Measurements from ENCODE around the gene SSBP4. TPM values are rescaled to one million over a fixed set of nuclear protein-coding genes. Genes with fewer than 3 reads are reported as not detected.
"Not testable (repeated sequence)": the region's sequence is repeated elsewhere in the genome, so short reads cannot be mapped to it uniquely, and the experiment has no call there.

SSBP4 gene
- total and polyA plus RNA-seq, 2 donors (not counting 1 experiment from before 2014, with no cell fraction given): 12.8 to 58.6 TPM

DNA sequence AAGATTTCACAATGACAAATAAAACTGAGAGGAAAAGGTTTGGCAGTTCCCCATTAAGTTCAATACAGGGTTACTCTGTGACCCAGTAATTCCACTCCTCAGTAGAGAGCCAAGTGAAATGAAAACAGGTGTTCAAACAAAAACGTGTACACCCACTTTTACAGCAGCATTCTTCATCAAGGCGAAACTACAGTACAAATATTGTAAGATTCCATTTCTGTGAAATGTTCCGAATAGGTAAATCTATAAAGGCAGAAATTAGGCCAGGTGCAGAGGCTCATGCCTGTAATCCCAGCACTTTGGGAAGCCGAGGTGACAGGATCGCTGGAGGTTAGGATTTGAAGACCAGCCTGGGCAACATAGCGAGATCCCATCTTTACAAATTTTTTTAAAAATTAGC lies 42.2 kb upstream of the SSBP4 start:
- DNase-seq (ENCODE audit: low read depth in 2 of 2): no peak
- H3K4me1 ChIP-seq (ENCODE audit: control insufficient read depth, extremely low read depth, insufficient read depth, low read length): peaks cover 23% of the 10 kb centered on the region
- no peak overlapping the region for H3K4me3 ChIP-seq (replicated peaks in 1 of 4; ENCODE audit: control extremely low read depth in 1 of 4, insufficient read depth in 1 of 4, low read depth in 3 of 4, low read length in 4 of 4)
- H2AFZ ChIP-seq (ENCODE audit: low read length): no peak overlapping the region
- H3K27ac ChIP-seq (ENCODE audit: insufficient read depth, low read length): no peak overlapping the region
- H3K36me3 ChIP-seq (ENCODE audit: control insufficient read depth, insufficient read depth, low read length): no peaks in the 10 kb centered on the region
- H3K9me3 ChIP-seq (ENCODE audit: control insufficient read depth, insufficient read depth, low read depth, low read length): no peaks in the 10 kb centered on the region
- H3K9ac ChIP-seq (ENCODE audit: insufficient read depth, low read length): no peak overlapping the region
- no peak overlapping the region for H3K4me2 ChIP-seq (ENCODE audit: extremely low read depth, insufficient read depth, low read length)
- TF ChIP-seq EZH2 (IDR thresholded peaks at IDR 0.05; ENCODE audit: low read length, missing control alignments): no peak
- TF ChIP-seq, protein P1, sequence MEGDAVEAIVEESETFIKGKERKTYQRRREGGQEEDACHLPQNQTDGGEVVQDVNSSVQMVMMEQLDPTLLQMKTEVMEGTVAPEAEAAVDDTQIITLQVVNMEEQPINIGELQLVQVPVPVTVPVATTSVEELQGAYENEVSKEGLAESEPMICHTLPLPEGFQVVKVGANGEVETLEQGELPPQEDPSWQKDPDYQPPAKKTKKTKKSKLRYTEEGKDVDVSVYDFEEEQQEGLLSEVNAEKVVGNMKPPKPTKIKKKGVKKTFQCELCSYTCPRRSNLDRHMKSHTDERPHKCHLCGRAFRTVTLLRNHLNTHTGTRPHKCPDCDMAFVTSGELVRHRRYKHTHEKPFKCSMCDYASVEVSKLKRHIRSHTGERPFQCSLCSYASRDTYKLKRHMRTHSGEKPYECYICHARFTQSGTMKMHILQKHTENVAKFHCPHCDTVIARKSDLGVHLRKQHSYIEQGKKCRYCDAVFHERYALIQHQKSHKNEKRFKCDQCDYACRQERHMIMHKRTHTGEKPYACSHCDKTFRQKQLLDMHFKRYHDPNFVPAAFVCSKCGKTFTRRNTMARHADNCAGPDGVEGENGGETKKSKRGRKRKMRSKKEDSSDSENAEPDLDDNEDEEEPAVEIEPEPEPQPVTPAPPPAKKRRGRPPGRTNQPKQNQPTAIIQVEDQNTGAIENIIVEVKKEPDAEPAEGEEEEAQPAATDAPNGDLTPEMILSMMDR (conservative IDR thresholded peaks at IDR 0.05 in 1 of 2, IDR thresholded peaks at IDR 0.05 in 1 of 2; ENCODE audit: low read depth in 1 of 2, low read length in 2 of 2): no peak
- H3K27me3 ChIP-seq (ENCODE audit: control insufficient read depth, insufficient read depth, low read length): no peaks in the 10 kb centered on the region
- no peaks in the 10 kb centered on the region for H4K20me1 ChIP-seq (ENCODE audit: control insufficient read depth, extremely low read depth, insufficient read depth, low read length)
- no peaks in the 10 kb centered on the region for H3K79me2 ChIP-seq (ENCODE audit: control insufficient read depth, insufficient read depth, low read length)

GRCh38 chr19:18379803-18380747 lies 39.1 kb upstream of the SSBP4 start:
- Histone ChIP-seq H3K4me2 (ENCODE audit: extremely low read depth, insufficient read depth, low read length) (peak overlapping the region; percentile 33), H4K20me1 (ENCODE audit: control insufficient read depth, extremely low read depth, insufficient read depth, low read length) (no peaks in the 10 kb centered on the region), H3K4me3 (replicated peaks in 1 of 4; ENCODE audit: control extremely low read depth in 1 of 4, insufficient read depth in 1 of 4, low read depth in 3 of 4, low read length in 4 of 4) (no peak overlapping the region), H3K9ac (ENCODE audit: insufficient read depth, low read length) (no peak overlapping the region), H3K4me1 (ENCODE audit: control insufficient read depth, extremely low read depth, insufficient read depth, low read length) (peaks cover 9% of the 10 kb centered on the region), H3K27ac (ENCODE audit: insufficient read depth, low read length) (peak overlapping the region; percentile 59), H3K27me3 (ENCODE audit: control insufficient read depth, insufficient read depth, low read length) (no peaks in the 10 kb centered on the region), H2AFZ (ENCODE audit: low read length) (no peak overlapping the region), H3K79me2 (ENCODE audit: control insufficient read depth, insufficient read depth, low read length) (no peaks in the 10 kb centered on the region), H3K36me3 (ENCODE audit: control insufficient read depth, insufficient read depth, low read length) (no peaks in the 10 kb centered on the region), H3K9me3 (ENCODE audit: control insufficient read depth, insufficient read depth, low read depth, low read length) (no peaks in the 10 kb centered on the region)
- TF ChIP-seq, protein P1 (conservative IDR thresholded peaks at IDR 0.05 in 1 of 2, IDR thresholded peaks at IDR 0.05 in 1 of 2; ENCODE audit: low read depth in 1 of 2, low read length in 2 of 2): no peak
- TF ChIP-seq EZH2 (IDR thresholded peaks at IDR 0.05; ENCODE audit: low read length, missing control alignments): no peak
- DNase-seq (ENCODE audit: low read depth in 2 of 2): peak; percentile 91 to 93

GRCh38 chr19:18380843-18381242 lies 38.4 kb upstream of the SSBP4 start:
- no peak for TF ChIP-seq EZH2 (IDR thresholded peaks at IDR 0.05; ENCODE audit: low read length, missing control alignments)
- TF ChIP-seq, protein P1 (conservative IDR thresholded peaks at IDR 0.05 in 1 of 2, IDR thresholded peaks at IDR 0.05 in 1 of 2; ENCODE audit: low read depth in 1 of 2, low read length in 2 of 2): no peak
- Histone ChIP-seq H2AFZ (ENCODE audit: low read length) (no peak overlapping the region), H3K4me1 (ENCODE audit: control insufficient read depth, extremely low read depth, insufficient read depth, low read length) (peaks cover 9% of the 10 kb centered on the region), H3K27ac (ENCODE audit: insufficient read depth, low read length) (peak overlapping the region; percentile 59), H3K36me3 (ENCODE audit: control insufficient read depth, insufficient read depth, low read length) (no peaks in the 10 kb centered on the region), H3K4me2 (ENCODE audit: extremely low read depth, insufficient read depth, low read length) (no peak overlapping the region), H3K9ac (ENCODE audit: insufficient read depth, low read length) (no peak overlapping the region), H3K4me3 (replicated peaks in 1 of 4; ENCODE audit: control extremely low read depth in 1 of 4, insufficient read depth in 1 of 4, low read depth in 3 of 4, low read length in 4 of 4) (no peak overlapping the region), H4K20me1 (ENCODE audit: control insufficient read depth, extremely low read depth, insufficient read depth, low read length) (no peaks in the 10 kb centered on the region), H3K9me3 (ENCODE audit: control insufficient read depth, insufficient read depth, low read depth, low read length) (no peaks in the 10 kb centered on the region), H3K27me3 (ENCODE audit: control insufficient read depth, insufficient read depth, low read length) (no peaks in the 10 kb centered on the region), H3K79me2 (ENCODE audit: control insufficient read depth, insufficient read depth, low read length) (no peaks in the 10 kb centered on the region)
- no peak for DNase-seq (ENCODE audit: low read depth in 2 of 2)

DNA sequence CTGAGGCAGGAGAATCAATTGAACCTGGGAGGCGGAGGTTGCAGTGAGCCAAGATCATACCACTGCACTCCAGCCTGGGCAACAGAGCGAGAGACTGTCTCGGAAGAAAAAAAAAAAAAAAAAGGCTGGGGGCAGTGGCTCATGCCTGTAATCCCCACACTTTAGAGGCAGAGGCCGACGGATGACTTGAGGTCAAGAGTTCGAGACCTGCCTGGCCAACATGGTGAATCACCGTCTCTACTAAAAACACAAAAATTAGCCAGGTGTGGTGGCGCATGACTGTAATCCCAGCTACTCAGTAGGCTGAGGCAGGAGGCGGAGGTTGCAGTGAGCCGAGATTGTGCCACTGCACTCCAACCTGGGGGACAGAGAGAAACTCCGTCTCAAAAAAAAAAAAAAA lies 35.6 kb upstream of the SSBP4 start:
- H3K9ac ChIP-seq (ENCODE audit: insufficient read depth, low read length); H3K9me3 ChIP-seq (ENCODE audit: control insufficient read depth, insufficient read depth, low read depth, low read length); H2AFZ ChIP-seq (ENCODE audit: low read length); H3K4me2 ChIP-seq (ENCODE audit: extremely low read depth, insufficient read depth, low read length); H3K79me2 ChIP-seq (ENCODE audit: control insufficient read depth, insufficient read depth, low read length); H3K27me3 ChIP-seq (ENCODE audit: control insufficient read depth, insufficient read depth, low read length); DNase-seq (ENCODE audit: low read depth in 2 of 2); H3K36me3 ChIP-seq (ENCODE audit: control insufficient read depth, insufficient read depth, low read length); H3K4me3 ChIP-seq (replicated peaks in 1 of 4; ENCODE audit: control extremely low read depth in 1 of 4, insufficient read depth in 1 of 4, low read depth in 3 of 4, low read length in 4 of 4); H4K20me1 ChIP-seq (ENCODE audit: control insufficient read depth, extremely low read depth, insufficient read depth, low read length); H3K27ac ChIP-seq (ENCODE audit: insufficient read depth, low read length): not testable (repeated sequence)
- H3K4me1 ChIP-seq (ENCODE audit: control insufficient read depth, extremely low read depth, insufficient read depth, low read length): peaks cover 10% of the 10 kb centered on the region
